Measurements from ENCODE around the gene REPIN1.
A peak's percentile ranks its signal among the peaks of the same experiment; 100 is the strongest.
"Not testable (repeated sequence)": the region's sequence is repeated elsewhere in the genome, so short reads cannot be mapped to it uniquely, and the experiment has no call there.

REPIN1 gene

DNA sequence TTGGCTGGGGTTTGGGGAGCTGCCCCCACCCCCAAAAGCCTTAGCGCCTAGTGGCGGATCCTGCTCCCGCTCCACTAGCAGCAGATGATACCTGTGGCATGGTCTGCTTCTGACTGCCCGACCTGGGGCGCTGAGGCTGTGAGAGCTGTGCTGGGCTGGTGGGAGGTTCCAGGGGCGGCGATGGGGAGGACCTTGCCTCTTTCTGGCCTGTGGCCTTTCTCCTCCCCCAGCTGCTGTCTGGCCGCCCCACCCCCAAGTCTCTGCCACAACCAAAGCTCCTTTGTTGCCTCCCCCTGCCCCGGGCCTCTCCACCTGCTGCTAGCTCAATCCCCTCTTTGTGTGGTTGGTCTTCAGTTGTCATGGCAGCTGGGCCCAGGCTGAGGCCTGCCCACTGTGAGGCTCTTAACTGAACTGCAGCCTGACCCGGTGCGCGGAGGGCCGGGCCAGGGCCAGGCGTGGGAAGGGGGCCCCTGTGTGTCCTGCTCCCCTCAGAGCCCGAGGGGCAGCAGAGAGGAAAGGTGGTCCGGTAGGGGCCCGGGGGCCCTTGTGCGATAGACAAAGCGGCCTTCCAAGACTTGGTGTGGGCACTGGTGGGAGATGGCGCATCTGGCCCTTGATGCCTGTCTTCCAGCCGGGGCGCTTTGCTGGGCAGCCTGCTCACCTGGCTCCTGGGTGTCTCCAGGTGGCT, 15.2 kb downstream of the REPIN1 start:
- no peak overlapping the region for H3K4me3 ChIP-seq
- no peaks in the 10 kb centered on the region for H3K9me3 ChIP-seq
- TF ChIP-seq, protein P1, sequence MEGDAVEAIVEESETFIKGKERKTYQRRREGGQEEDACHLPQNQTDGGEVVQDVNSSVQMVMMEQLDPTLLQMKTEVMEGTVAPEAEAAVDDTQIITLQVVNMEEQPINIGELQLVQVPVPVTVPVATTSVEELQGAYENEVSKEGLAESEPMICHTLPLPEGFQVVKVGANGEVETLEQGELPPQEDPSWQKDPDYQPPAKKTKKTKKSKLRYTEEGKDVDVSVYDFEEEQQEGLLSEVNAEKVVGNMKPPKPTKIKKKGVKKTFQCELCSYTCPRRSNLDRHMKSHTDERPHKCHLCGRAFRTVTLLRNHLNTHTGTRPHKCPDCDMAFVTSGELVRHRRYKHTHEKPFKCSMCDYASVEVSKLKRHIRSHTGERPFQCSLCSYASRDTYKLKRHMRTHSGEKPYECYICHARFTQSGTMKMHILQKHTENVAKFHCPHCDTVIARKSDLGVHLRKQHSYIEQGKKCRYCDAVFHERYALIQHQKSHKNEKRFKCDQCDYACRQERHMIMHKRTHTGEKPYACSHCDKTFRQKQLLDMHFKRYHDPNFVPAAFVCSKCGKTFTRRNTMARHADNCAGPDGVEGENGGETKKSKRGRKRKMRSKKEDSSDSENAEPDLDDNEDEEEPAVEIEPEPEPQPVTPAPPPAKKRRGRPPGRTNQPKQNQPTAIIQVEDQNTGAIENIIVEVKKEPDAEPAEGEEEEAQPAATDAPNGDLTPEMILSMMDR (IDR thresholded peaks at IDR 0.05): no peak
- intact Hi-C loops (cut with DNase I; ENCODE audit: low total_unique reads): loop anchor here (5.0 kb wide), 1 partner anchor 47 kb away; no protein-coding TSS in a partner anchor
- H3K27ac ChIP-seq: no peak overlapping the region
- peak in 1 of 2 donors; percentile 54 for DNase-seq
- no peaks in the 10 kb centered on the region for H3K27me3 ChIP-seq
- H3K4me1 ChIP-seq: peaks cover 0 to 40% (median 6%) of the 10 kb centered on the region in 4 donors
- peaks cover 0 to 2% (median 0%) of the 10 kb centered on the region in 3 donors for H3K36me3 ChIP-seq

DNA sequence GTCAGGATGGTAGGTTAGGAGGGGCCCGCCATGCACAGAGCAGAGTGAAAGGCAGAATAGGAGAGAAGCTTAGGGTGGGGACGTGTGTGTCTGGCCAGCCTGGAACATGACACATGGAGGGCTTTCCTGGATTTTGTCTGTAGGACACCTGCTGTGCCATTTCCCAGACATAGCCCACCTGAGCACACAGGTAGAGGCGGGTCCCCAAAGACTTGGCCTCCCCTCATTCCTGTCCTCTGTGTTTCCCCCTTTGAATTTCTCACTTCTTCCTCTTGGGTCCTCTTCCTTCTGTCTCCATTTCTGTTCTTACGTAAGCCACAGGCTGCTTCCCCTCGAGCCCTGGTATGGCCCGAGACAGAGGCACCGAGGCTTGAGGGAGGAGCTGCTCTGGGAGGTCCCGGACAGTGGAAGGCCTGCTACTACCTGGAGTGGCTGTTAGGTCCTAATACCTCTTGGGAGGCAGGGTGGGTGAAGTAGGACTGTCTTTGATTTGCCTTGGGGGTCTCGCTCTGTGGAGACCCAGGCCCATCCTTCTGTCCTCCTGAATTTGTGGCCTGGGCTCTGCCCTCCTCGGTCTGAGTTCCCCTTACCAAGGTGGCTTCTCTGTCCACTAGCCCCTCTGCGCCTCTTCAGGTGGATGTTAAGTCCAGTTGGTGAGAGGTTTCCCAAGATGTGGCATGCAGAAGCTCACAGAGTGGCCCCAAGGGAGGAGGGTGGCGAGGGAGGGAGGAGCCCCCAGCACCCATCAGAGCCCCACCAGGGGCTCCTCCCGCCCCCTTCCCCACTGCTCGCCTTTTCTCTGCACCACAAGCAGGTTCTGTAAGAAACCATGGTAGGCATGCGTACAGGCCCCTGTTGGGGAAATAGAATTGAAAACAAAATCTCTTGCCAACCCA, 16.0 kb downstream of the REPIN1 start:
- Histone ChIP-seq H3K27me3 (no peaks in the 10 kb centered on the region), H3K4me3 (no peak overlapping the region), H3K4me1 (peaks cover 0 to 42% (median 8%) of the 10 kb centered on the region in 4 donors), H3K36me3 (peaks cover 0 to 4% (median 0%) of the 10 kb centered on the region in 3 donors), H3K9me3 (no peaks in the 10 kb centered on the region), H3K27ac (no peak overlapping the region)
- no peak for DNase-seq
- TF ChIP-seq, protein P1 (IDR thresholded peaks at IDR 0.05): no peak
- intact Hi-C loops (cut with DNase I; ENCODE audit: low total_unique reads): loop anchor here (5.0 kb wide), 1 partner anchor 47 kb away; no protein-coding TSS in a partner anchor

DNA sequence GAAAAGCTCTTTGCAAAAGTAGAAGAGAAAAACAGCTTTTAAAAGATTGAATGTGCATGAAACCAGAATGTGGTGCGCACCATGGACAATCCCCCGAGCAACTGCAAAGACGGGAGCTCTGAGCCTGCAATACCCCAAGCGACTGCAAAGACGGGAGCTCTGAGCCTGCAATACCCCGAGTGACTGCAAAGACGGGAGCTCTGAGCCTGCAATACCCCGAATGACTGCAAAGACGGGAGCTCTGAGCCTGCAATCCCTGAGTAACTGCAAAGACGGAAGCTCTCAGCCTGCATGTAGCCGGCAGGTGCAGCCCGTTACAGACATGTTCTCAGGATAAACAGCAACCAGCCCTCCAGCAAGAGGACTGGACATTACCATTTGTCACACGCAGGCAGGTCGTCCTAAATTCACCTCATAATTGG, 16.7 kb downstream of the REPIN1 start:
- Histone ChIP-seq H3K27ac (no peak overlapping the region), H3K4me3 (no peak overlapping the region), H3K36me3 (peaks cover 0 to 9% (median 5%) of the 10 kb centered on the region in 3 donors), H3K27me3 (no peaks in the 10 kb centered on the region), H3K9me3 (no peaks in the 10 kb centered on the region), H3K4me1 (peaks cover 0 to 35% (median 5%) of the 10 kb centered on the region in 4 donors)
- TF ChIP-seq, protein P1 (IDR thresholded peaks at IDR 0.05): no peak
- intact Hi-C loops (cut with DNase I; ENCODE audit: low total_unique reads): no loop called here
- no peak for DNase-seq

DNA sequence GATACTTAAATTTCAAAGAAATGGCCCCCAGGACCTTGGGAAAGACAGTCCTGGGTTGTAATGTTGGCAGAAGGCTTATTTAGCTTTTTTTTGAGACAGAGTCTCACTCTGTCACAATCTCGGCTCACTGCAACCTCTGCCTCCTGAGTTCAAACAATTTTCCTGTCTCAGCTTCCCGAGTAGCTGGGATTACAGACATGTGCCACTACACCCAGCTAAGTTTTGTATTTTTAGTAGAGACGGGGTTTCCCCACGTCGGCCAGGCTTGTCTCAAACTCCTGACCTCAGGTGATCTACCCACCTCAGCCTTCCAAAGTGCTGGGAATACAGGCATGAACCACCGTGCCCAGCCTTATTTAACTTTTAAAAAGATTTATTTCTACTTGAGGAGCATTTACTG, 17.3 kb downstream of the REPIN1 start:
- H3K9me3 ChIP-seq; H3K36me3 ChIP-seq; H3K27ac ChIP-seq; DNase-seq; H3K4me3 ChIP-seq; intact Hi-C loops (cut with DNase I; ENCODE audit: low total_unique reads); H3K27me3 ChIP-seq: not testable (repeated sequence)
- H3K4me1 ChIP-seq: peaks cover 0 to 30% (median 3%) of the 10 kb centered on the region in 4 donors

DNA sequence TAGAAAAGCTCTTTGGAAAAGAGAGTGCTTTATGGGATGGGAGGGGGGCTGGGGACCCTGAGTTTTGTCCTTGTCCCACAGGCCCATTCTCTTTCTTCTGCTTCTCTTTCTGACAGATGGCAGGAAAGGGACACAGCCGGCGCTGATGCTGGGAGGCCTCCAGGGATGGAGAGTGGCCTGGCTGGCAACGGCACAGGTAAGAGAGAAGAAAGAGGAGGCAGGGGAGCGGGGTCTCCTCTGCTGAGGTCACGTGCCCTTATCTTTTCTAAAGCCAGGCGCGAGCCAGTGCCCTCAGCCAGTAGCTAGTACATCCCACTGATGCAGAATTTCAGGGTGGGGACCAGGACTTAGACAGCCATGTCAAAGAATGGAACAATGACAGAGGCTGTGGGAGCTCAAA, 19.7 kb downstream of the REPIN1 start:
- Histone ChIP-seq H3K4me1 (peaks cover 0 to 14% (median 3%) of the 10 kb centered on the region in 4 donors), H3K4me3 (no peak overlapping the region), H3K27ac (no peak overlapping the region), H3K9me3 (no peaks in the 10 kb centered on the region), H3K27me3 (no peaks in the 10 kb centered on the region), H3K36me3 (peaks cover 0 to 9% (median 5%) of the 10 kb centered on the region in 3 donors)
- intact Hi-C loops (cut with DNase I; ENCODE audit: low total_unique reads): no loop called here
- TF ChIP-seq, protein P1 (IDR thresholded peaks at IDR 0.05): no peak
- DNase-seq: peak in 1 of 2 donors; percentile 60
